ENCODE data around the gene MN1.

Gene MN1

GRCh38 chr22:27825174-27825573, 23.6 kb upstream of the MN1 start:
- no peak for DNase-seq

GRCh38 chr22:27823221-27823620, 21.7 kb upstream of the MN1 start:
- DNase-seq = no peak

GRCh38 chr22:27820896-27821866, 19.6 kb upstream of the MN1 start:
- DNase-seq = peak; percentile 66

GRCh38 chr22:27816552-27816951, 15.0 kb upstream of the MN1 start:
- DNase-seq = no peak

- DNase-seq = no peak
These were observed 14.4 kb upstream of the MN1 start for GRCh38 chr22:27815826-27816530.

- DNase-seq = no peak
These were observed 13.4 kb upstream of the MN1 start for GRCh38 chr22:27814993-27815392.

GRCh38 chr22:27811778-27812177, 10.2 kb upstream of the MN1 start:
- DNase-seq = no peak

GRCh38 chr22:27810609-27811151, 9.1 kb upstream of the MN1 start:
- peak; percentile 88 for DNase-seq

GRCh38 chr22:27809700-27810608, 8.4 kb upstream of the MN1 start:
- DNase-seq = no peak

GRCh38 chr22:27809226-27809603, 7.7 kb upstream of the MN1 start:
- DNase-seq = no peak

GRCh38 chr22:27808451-27809225, 7.1 kb upstream of the MN1 start:
- no peak for DNase-seq

GRCh38 chr22:27805841-27806240, 4.3 kb upstream of the MN1 start:
- no peak for DNase-seq

GRCh38 chr22:27804470-27805297, 3.1 kb upstream of the MN1 start:
- DNase-seq = peak; percentile 81

GRCh38 chr22:27803841-27804415, 2.4 kb upstream of the MN1 start:
- no peak for DNase-seq

- no peak for DNase-seq
These were observed 954 bp upstream of the MN1 start for GRCh38 chr22:27802346-27803073.

- no peak for DNase-seq
These were observed 347 bp downstream of the MN1 start for GRCh38 chr22:27801202-27801615.

- DNase-seq = no peak
These were observed 1.0 kb downstream of the MN1 start for GRCh38 chr22:27800250-27801201.

- DNase-seq = no peak
These were observed 1.7 kb downstream of the MN1 start for GRCh38 chr22:27799827-27800249.
